Fibroblast of lung (primary cell): ENCODE measurements around the gene HIPK2. TPM values are rescaled to one million over a fixed set of nuclear protein-coding genes. Genes with fewer than 3 reads are reported as not detected.

Experiments
- DNase-seq, 2 donors: peaks; one replicate each; pipeline versions ENCODE4 v3.0.0 to v3.0.0-alpha.2; 2010; ENCODE audit warnings: low read depth in 2 of 2
- H2AFZ ChIP-seq: 2 replicates; pipeline ENCODE4 v1.5.1; 2012; ENCODE audit warnings: low read length, control low read depth, inconsistent platforms
- H3K27ac ChIP-seq: 2 replicates; pipeline ENCODE4 v1.5.1; 2011; ENCODE audit warnings: low read length, control low read depth; ENCODE audit not compliant: insufficient read depth
- H3K27me3 ChIP-seq: 2 replicates; pipeline ENCODE4 v1.5.1; 2011; ENCODE audit warnings: mild to moderate bottlenecking, low read length; ENCODE audit not compliant: control insufficient read depth, insufficient read depth
- H3K36me3 ChIP-seq: 2 replicates; pipeline ENCODE4 v1.5.1; 2011; ENCODE audit warnings: low read length; ENCODE audit not compliant: control insufficient read depth, insufficient read depth
- H3K4me1 ChIP-seq: 2 replicates; pipeline ENCODE4 v1.5.1; 2011; ENCODE audit warnings: low read length; ENCODE audit not compliant: control insufficient read depth, insufficient read depth; ENCODE audit errors: extremely low read depth
- H3K4me2 ChIP-seq: 2 replicates; pipeline ENCODE4 v1.5.1; 2011; ENCODE audit warnings: low read length, control low read depth; ENCODE audit not compliant: insufficient read depth; ENCODE audit errors: extremely low read depth
- H3K4me3 ChIP-seq, 4 experiments: fragments of 200-600 bp in 1 of 4; sonication (generic) in 1 of 4; replicated peaks in 1 of 4; 2 replicates each; pipeline ENCODE4 v1.5.1; 2011 to 2016; ENCODE audit warnings: low read length in 4 of 4, low read depth in 3 of 4, mild to moderate bottlenecking in 3 of 4, control low read depth in 2 of 4, inconsistent platforms in 1 of 4, mixed read lengths in 1 of 4; ENCODE audit not compliant: insufficient read depth in 1 of 4; ENCODE audit errors: control extremely low read depth in 1 of 4
- H3K79me2 ChIP-seq: 2 replicates; pipeline ENCODE4 v1.5.1; 2012; ENCODE audit warnings: mild to moderate bottlenecking, low read length, inconsistent platforms; ENCODE audit not compliant: control insufficient read depth, insufficient read depth
- H3K9ac ChIP-seq: 2 replicates; pipeline ENCODE4 v1.5.1; 2011; ENCODE audit warnings: mild to moderate bottlenecking, low read length, control low read depth; ENCODE audit not compliant: insufficient read depth
- H3K9me3 ChIP-seq: 2 replicates; pipeline ENCODE4 v1.5.1; 2012; ENCODE audit warnings: low read depth, low read length; ENCODE audit not compliant: control insufficient read depth, insufficient read depth
- H4K20me1 ChIP-seq: 2 replicates; pipeline ENCODE4 v1.5.1; 2011; ENCODE audit warnings: low read length; ENCODE audit not compliant: control insufficient read depth, insufficient read depth; ENCODE audit errors: extremely low read depth
- EZH2 ChIP-seq: IDR thresholded peaks from 2 replicates; pipeline ENCODE4 v1.5.1; 2012; ENCODE audit warnings: low read length, control low read depth, mild to moderate bottlenecking; ENCODE audit errors: missing control alignments
- polyA plus RNA-seq, 2 donors: library from polyadenylated mRNA; depleted of rRNA in 1 of 2; stranded (reverse) in 1 of 2; unstranded in 1 of 2; fragments of >200 nt; gene quantifications; 2 replicates each; pipeline ENCODE4 v1.2.1, GENCODE V29; 2011 to 2012; ENCODE audit warnings: missing spikeins in 1 of 2
- total RNA-seq: library from RNA; depleted of rRNA; stranded (reverse); fragments of >200 nt; gene quantifications from 2 replicates; pipeline ENCODE4 v1.2.1, GENCODE V29; 2014
- TF ChIP-seq, protein P1 (sequence below), 2 donors: IDR thresholded peaks in 1 of 2; conservative IDR thresholded peaks in 1 of 2; 1 replicate in 1 of 2; 2 replicates in 1 of 2; pipeline ENCODE4 v1.5.1; 2011 to 2012; ENCODE audit warnings: low read length in 2 of 2, control low read depth in 1 of 2, inconsistent platforms in 1 of 2, low read depth in 1 of 2, mild to moderate bottlenecking in 1 of 2

HIPK2 gene
- total and polyA plus RNA-seq, 2 donors (not counting 1 experiment from before 2014, with no cell fraction given) = 10.1 to 11.1 TPM

DNA sequence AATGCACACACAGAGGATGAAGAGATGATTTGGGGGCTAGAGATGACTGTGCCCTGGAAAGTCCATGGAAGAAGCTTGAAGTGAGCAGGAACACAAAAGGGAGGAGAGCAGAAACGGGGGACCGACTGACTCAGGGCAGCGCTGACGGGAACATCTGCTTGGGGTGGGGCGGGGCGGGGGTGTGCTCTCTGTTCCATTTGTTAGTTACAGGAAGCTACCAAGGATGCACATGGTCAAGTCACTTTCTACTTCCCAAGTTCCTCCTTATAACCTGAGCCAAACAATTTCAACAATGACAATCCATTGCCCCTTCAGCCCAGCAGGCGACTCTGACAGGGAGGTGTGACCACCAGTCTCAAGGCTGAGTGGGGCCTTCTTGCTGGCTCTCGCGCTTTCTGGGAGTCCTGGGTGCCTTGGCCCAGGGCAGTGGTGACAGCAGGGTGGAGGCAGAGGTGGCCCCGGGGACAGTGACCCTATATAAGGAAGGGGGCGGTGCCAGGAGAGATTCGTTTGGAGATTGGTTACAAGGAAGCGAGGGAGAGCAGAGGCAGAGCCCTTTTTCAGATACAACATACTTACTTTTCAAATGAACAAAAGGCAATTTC, 214.7 kb downstream of the HIPK2 start:
- Histone ChIP-seq H3K9ac (no peak overlapping the region), H3K36me3 (no peaks in the 10 kb centered on the region), H3K9me3 (no peaks in the 10 kb centered on the region), H3K4me2 (no peak overlapping the region), H3K79me2 (no peaks in the 10 kb centered on the region), H3K27me3 (no peaks in the 10 kb centered on the region), H2AFZ (no peak overlapping the region), H3K4me3 (no peak overlapping the region), H3K4me1 (no peaks in the 10 kb centered on the region), H4K20me1 (no peaks in the 10 kb centered on the region), H3K27ac (no peak overlapping the region)
- DNase-seq = no peak
- no peak for TF ChIP-seq EZH2

DNA sequence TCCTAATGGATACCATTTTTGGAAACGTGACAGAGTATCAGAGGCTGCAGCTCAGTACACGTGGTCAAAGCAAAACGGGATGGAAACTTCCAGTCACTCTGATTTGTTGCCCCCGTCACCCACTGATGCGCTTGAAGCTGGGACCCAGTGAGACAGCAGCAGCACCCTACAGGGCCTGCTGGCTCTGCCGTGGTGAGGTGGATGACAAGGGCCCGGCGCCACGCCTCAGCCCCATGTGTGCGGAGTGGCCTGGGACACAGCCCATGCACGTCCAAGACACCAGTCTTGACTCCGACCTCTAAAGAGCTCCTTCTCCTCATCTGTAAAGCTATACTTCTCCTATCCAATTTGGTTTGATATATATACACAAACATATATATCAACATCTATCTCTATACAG, 215.3 kb downstream of the HIPK2 start:
- Histone ChIP-seq H3K79me2 (no peaks in the 10 kb centered on the region), H3K36me3 (no peaks in the 10 kb centered on the region), H3K27ac (no peak overlapping the region), H3K9ac (no peak overlapping the region), H4K20me1 (no peaks in the 10 kb centered on the region), H3K9me3 (no peaks in the 10 kb centered on the region), H3K27me3 (no peaks in the 10 kb centered on the region), H3K4me2 (no peak overlapping the region), H3K4me1 (no peaks in the 10 kb centered on the region), H2AFZ (no peak overlapping the region), H3K4me3 (no peak overlapping the region)
- no peak for DNase-seq
- TF ChIP-seq, protein P1, sequence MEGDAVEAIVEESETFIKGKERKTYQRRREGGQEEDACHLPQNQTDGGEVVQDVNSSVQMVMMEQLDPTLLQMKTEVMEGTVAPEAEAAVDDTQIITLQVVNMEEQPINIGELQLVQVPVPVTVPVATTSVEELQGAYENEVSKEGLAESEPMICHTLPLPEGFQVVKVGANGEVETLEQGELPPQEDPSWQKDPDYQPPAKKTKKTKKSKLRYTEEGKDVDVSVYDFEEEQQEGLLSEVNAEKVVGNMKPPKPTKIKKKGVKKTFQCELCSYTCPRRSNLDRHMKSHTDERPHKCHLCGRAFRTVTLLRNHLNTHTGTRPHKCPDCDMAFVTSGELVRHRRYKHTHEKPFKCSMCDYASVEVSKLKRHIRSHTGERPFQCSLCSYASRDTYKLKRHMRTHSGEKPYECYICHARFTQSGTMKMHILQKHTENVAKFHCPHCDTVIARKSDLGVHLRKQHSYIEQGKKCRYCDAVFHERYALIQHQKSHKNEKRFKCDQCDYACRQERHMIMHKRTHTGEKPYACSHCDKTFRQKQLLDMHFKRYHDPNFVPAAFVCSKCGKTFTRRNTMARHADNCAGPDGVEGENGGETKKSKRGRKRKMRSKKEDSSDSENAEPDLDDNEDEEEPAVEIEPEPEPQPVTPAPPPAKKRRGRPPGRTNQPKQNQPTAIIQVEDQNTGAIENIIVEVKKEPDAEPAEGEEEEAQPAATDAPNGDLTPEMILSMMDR (conservative IDR thresholded peaks at IDR 0.05 in 1 of 2, IDR thresholded peaks at IDR 0.05 in 1 of 2; ENCODE audit: low read depth in 1 of 2, low read length in 2 of 2) = no peak
- TF ChIP-seq EZH2 = no peak

DNA sequence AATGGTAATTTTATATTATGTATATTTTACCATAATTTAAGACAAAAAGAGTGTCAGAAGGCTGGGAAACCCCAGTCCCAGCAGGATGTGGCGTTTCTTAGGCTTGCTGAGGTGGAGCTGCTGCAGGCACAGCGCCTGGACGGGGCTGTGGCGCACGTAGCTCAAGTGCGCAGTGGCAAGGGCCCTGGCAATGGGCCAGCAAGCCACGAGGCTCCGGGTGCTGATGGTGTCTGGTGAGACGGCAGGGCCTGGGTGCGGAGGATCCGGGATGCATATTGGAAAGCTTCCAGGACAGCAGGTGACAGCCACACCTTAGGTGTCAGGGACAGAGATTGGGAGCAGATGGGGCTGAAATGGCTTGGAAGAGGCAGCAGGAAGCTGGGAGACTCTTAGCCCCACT, 217.1 kb downstream of the HIPK2 start:
- Histone ChIP-seq H3K4me1 (no peaks in the 10 kb centered on the region), H3K4me2 (no peak overlapping the region), H2AFZ (no peak overlapping the region), H3K27ac (no peak overlapping the region), H3K4me3 (no peak overlapping the region), H4K20me1 (no peaks in the 10 kb centered on the region), H3K9me3 (no peaks in the 10 kb centered on the region), H3K27me3 (no peaks in the 10 kb centered on the region), H3K9ac (no peak overlapping the region), H3K79me2 (no peaks in the 10 kb centered on the region), H3K36me3 (no peaks in the 10 kb centered on the region)
- TF ChIP-seq, protein P1 (conservative IDR thresholded peaks at IDR 0.05 in 1 of 2, IDR thresholded peaks at IDR 0.05 in 1 of 2; ENCODE audit: low read depth in 1 of 2, low read length in 2 of 2) = no peak
- no peak for TF ChIP-seq EZH2
- no peak for DNase-seq
